H1 (cell line): Measurements from ENCODE around the gene LIPI.

Experiments
- BRCA1 ChIP-seq: IDR thresholded peaks from 2 replicates; pipeline ENCODE4 v1.6.1; 2012; ENCODE audit warnings: low read depth, low read length, improper control_type of control experiment
- NRF1 ChIP-seq: IDR thresholded peaks from 2 replicates; pipeline ENCODE4 v1.6.1; 2011; ENCODE audit warnings: mild to moderate bottlenecking, low read depth, low read length, improper control_type of control experiment

- TF ChIP-seq NRF1: no peak
- no peak for TF ChIP-seq BRCA1
These were observed 5.4 kb upstream of the LIPI start, which contains the start of gene RBM11 for GRCh38 chr21:14215971-14216641.
